MM.1S (cell line): ENCODE results near the gene ANKRD66.

ENCODE experiments used
- DNase-seq: peaks from one replicate; pipeline ENCODE4 v3.0.0-alpha.2; 2015
- H2AFZ ChIP-seq: fragments of 300-600 bp; sonication (generic); 2 replicates; pipeline ENCODE4 v1.6.0; 2016; ENCODE audit warnings: antibody characterized with exemption, low read length
- H3F3A ChIP-seq: fragments of 300-600 bp; sonication (generic); 2 replicates; pipeline ENCODE4 v1.6.1; 2016; ENCODE audit warnings: mild to moderate bottlenecking, antibody characterized with exemption, low read length, moderate library complexity, mixed read lengths; ENCODE audit not compliant: insufficient read depth
- H3K27ac ChIP-seq: fragments of 300-600 bp; sonication (generic); 2 replicates; pipeline ENCODE4 v1.5.1; 2016; ENCODE audit warnings: mild to moderate bottlenecking, low read length
- H3K27me3 ChIP-seq: fragments of 300-600 bp; sonication (generic); replicated peaks from 2 replicates; pipeline ENCODE4 v1.6.0; 2016; ENCODE audit warnings: low read length; ENCODE audit not compliant: insufficient read depth
- H3K36me3 ChIP-seq: fragments of 300-600 bp; sonication (generic); replicated peaks from 2 replicates; pipeline ENCODE4 v1.6.1; 2016; ENCODE audit warnings: mild to moderate bottlenecking, low read length, mixed read lengths; ENCODE audit not compliant: insufficient read depth
- H3K4me1 ChIP-seq: fragments of 300-600 bp; sonication (generic); 2 replicates; pipeline ENCODE4 v1.6.1; 2016; ENCODE audit warnings: low read length, mixed read lengths
- H3K4me2 ChIP-seq: fragments of 300-600 bp; sonication (generic); 2 replicates; pipeline ENCODE4 v1.6.0; 2016; ENCODE audit warnings: low read depth, low read length
- H3K4me3 ChIP-seq: fragments of 300-600 bp; sonication (generic); 2 replicates; pipeline ENCODE4 v1.5.1; 2016; ENCODE audit warnings: low read length, mixed read lengths
- H3K79me2 ChIP-seq: fragments of 300-600 bp; sonication (generic); 2 replicates; pipeline ENCODE4 v1.6.1; 2016; ENCODE audit warnings: mixed run types, low read length, mixed read lengths
- H3K9ac ChIP-seq: fragments of 300-600 bp; sonication (generic); 2 replicates; pipeline ENCODE4 v1.6.1; 2016; ENCODE audit warnings: low read length, mixed read lengths
- H3K9me2 ChIP-seq: fragments of 300-600 bp; sonication (generic); replicated peaks from 2 replicates; pipeline ENCODE4 v1.6.1; 2016; ENCODE audit warnings: mild to moderate bottlenecking, low read length, mixed read lengths; ENCODE audit not compliant: insufficient read depth
- H3K9me3 ChIP-seq: fragments of 300-600 bp; sonication (generic); replicated peaks from 2 replicates; pipeline ENCODE4 v1.6.1; 2016; ENCODE audit warnings: mild to moderate bottlenecking, low read length, mixed read lengths; ENCODE audit not compliant: insufficient read depth
- H4K20me1 ChIP-seq: fragments of 300-600 bp; sonication (generic); 2 replicates; pipeline ENCODE4 v1.6.1; 2016; ENCODE audit warnings: mild to moderate bottlenecking, low read length, moderate library complexity, mixed read lengths; ENCODE audit not compliant: insufficient read depth
- CTCF ChIP-seq: fragments of 300-600 bp; sonication (generic); IDR thresholded peaks from 2 replicates; pipeline ENCODE4 v1.5.1; 2016; ENCODE audit warnings: antibody characterized with exemption, low read length, mixed read lengths
- EZH2 ChIP-seq: fragments of 300-600 bp; sonication (generic); optimal IDR thresholded peaks from 2 replicates; pipeline ENCODE3; 2017; ENCODE audit warnings: low read depth, mild to moderate bottlenecking, antibody characterized with exemption, low read length, mixed read lengths
- EZH2phosphoT487 ChIP-seq: fragments of 300-600 bp; sonication (generic); IDR thresholded peaks from 2 replicates; pipeline ENCODE4 v1.6.1; 2018; ENCODE audit warnings: antibody characterized with exemption, low read length

Gene ANKRD66

GRCh38 chr6:46787871-46788540, 41.3 kb downstream of the ANKRD66 start:
- Histone ChIP-seq H2AFZ (no peak overlapping the region), H3K36me3 (no peaks in the 10 kb centered on the region), H3K9me3 (no peaks in the 10 kb centered on the region), H3K4me2 (no peak overlapping the region), H3F3A (no peaks in the 10 kb centered on the region), H3K9ac (no peak overlapping the region), H3K9me2 (no peaks in the 10 kb centered on the region), H3K79me2 (no peaks in the 10 kb centered on the region), H3K27me3 (no peaks in the 10 kb centered on the region), H3K27ac (no peak overlapping the region), H3K4me1 (no peaks in the 10 kb centered on the region), H3K4me3 (no peak overlapping the region), H4K20me1 (no peaks in the 10 kb centered on the region)
- TF ChIP-seq EZH2phosphoT487 (no peak), CTCF (no peak), EZH2 (no peak)
- no peak for DNase-seq

GRCh38 chr6:46788791-46789190, 42.1 kb downstream of the ANKRD66 start:
- H3K9ac ChIP-seq = no peak overlapping the region
- no peak for DNase-seq
- H3K4me3 ChIP-seq = no peak overlapping the region
- H4K20me1 ChIP-seq = no peaks in the 10 kb centered on the region
- no peaks in the 10 kb centered on the region for H3K4me1 ChIP-seq
- no peaks in the 10 kb centered on the region for H3K79me2 ChIP-seq
- H3K9me3 ChIP-seq = no peaks in the 10 kb centered on the region
- H3F3A ChIP-seq = no peaks in the 10 kb centered on the region
- TF ChIP-seq CTCF (no peak), EZH2 (no peak), EZH2phosphoT487 (no peak)
- no peaks in the 10 kb centered on the region for H3K36me3 ChIP-seq
- no peaks in the 10 kb centered on the region for H3K9me2 ChIP-seq
- no peak overlapping the region for H3K27ac ChIP-seq
- H2AFZ ChIP-seq = no peak overlapping the region
- H3K4me2 ChIP-seq = no peak overlapping the region
- no peaks in the 10 kb centered on the region for H3K27me3 ChIP-seq

GRCh38 chr6:46789434-46790354, 43.0 kb downstream of the ANKRD66 start:
- H3K36me3 ChIP-seq = no peaks in the 10 kb centered on the region
- H3K9ac ChIP-seq = no peak overlapping the region
- no peak overlapping the region for H3K4me2 ChIP-seq
- H3F3A ChIP-seq = no peaks in the 10 kb centered on the region
- H3K27me3 ChIP-seq = no peaks in the 10 kb centered on the region
- no peak overlapping the region for H3K4me3 ChIP-seq
- no peaks in the 10 kb centered on the region for H3K4me1 ChIP-seq
- H3K9me2 ChIP-seq = no peaks in the 10 kb centered on the region
- H3K27ac ChIP-seq = no peak overlapping the region
- H3K9me3 ChIP-seq = no peaks in the 10 kb centered on the region
- no peaks in the 10 kb centered on the region for H3K79me2 ChIP-seq
- no peak for DNase-seq
- TF ChIP-seq EZH2phosphoT487 (no peak), EZH2 (no peak), CTCF (no peak)
- H2AFZ ChIP-seq = no peak overlapping the region
- no peaks in the 10 kb centered on the region for H4K20me1 ChIP-seq
